Mucosa of stomach (tissue), 1 donor: ENCODE results near the gene IL18.
"Not testable (repeated sequence)": the region's sequence is repeated elsewhere in the genome, so short reads cannot be mapped to it uniquely, and the experiment has no call there.

Source experiments
- H3K27me3 ChIP-seq: one replicate; pipeline ENCODE4 v1.7.0; 2013; ENCODE audit warnings: mild to moderate bottlenecking, low read length; ENCODE audit not compliant: control insufficient read depth, insufficient read depth
- H3K36me3 ChIP-seq: one replicate; pipeline ENCODE4 v1.7.0; 2013; ENCODE audit warnings: low read length; ENCODE audit not compliant: control insufficient read depth, insufficient read depth
- H3K4me1 ChIP-seq: one replicate; pipeline ENCODE4 v1.7.0; 2013; ENCODE audit warnings: mild to moderate bottlenecking, low read length; ENCODE audit not compliant: control insufficient read depth, insufficient read depth
- H3K4me3 ChIP-seq: one replicate; pipeline ENCODE4 v1.7.0; 2013; ENCODE audit warnings: low read length
- H3K9ac ChIP-seq: one replicate; pipeline ENCODE4 v1.7.0; 2013; ENCODE audit warnings: mild to moderate bottlenecking, low read length, moderate library complexity
- H3K9me3 ChIP-seq: one replicate; pipeline ENCODE4 v1.7.0; 2013; ENCODE audit warnings: mild to moderate bottlenecking, low read length, moderate library complexity; ENCODE audit not compliant: control insufficient read depth
- donor health status: Pancreatic carcinoma.

Gene IL18

GRCh38 chr11:112166562-112166961 lies 2.7 kb upstream of the IL18 start:
- Histone ChIP-seq H3K27me3 (no peaks in the 10 kb centered on the region), H3K4me1 (peaks cover 11% of the 10 kb centered on the region), H3K9ac (no peak overlapping the region), H3K9me3 (no peaks in the 10 kb centered on the region), H3K4me3 (no peak overlapping the region), H3K36me3 (no peaks in the 10 kb centered on the region)

GRCh38 chr11:112165049-112165448 lies 1.2 kb upstream of the IL18 start:
- Histone ChIP-seq H3K27me3 (no peaks in the 10 kb centered on the region), H3K9me3 (no peaks in the 10 kb centered on the region), H3K9ac (no peak overlapping the region), H3K36me3 (no peaks in the 10 kb centered on the region), H3K4me3 (no peak overlapping the region), H3K4me1 (peaks cover 11% of the 10 kb centered on the region)

DNA sequence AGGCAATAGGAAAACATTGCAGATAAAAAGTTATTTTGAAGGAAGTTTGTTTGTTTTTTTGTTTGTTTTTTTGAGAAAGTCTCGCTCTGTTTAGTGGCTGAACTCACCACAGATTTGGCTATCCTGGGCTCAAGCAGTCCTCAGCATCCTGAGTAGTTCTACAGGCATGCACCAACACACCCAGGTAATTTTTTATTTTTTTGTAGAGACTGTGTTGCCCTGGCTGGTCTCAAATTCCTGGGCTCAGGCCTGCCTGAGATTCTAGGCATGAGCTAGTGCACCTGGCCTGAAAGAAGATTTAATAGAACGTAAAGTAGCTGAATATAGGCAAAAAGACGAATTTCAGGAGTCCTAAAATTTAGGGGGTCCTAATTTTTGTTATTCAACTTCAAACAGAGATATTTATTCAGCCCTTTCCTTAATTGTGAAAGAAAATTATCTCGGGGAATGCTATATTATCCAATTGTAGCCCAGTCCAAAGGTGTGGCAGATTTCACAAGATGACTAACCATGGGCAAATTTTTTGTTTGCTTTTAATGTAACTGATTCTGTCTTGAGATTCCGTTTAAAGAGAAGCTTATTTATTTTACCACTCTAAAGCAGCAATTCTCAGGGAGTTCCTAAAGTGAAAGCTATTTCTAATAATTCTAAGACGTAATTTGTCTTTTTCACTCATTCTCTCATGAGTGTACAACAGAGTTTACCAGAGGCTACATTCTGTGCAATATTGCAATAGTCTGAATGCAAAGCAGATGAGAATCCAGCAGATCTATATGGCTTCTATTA lies 940 bp downstream of the IL18 start:
- no peaks in the 10 kb centered on the region for H3K9me3 ChIP-seq
- H3K27me3 ChIP-seq: no peaks in the 10 kb centered on the region
- peaks cover 11% of the 10 kb centered on the region for H3K4me1 ChIP-seq
- H3K4me3 ChIP-seq: no peak overlapping the region
- no peaks in the 10 kb centered on the region for H3K36me3 ChIP-seq
- H3K9ac ChIP-seq: no peak overlapping the region

DNA sequence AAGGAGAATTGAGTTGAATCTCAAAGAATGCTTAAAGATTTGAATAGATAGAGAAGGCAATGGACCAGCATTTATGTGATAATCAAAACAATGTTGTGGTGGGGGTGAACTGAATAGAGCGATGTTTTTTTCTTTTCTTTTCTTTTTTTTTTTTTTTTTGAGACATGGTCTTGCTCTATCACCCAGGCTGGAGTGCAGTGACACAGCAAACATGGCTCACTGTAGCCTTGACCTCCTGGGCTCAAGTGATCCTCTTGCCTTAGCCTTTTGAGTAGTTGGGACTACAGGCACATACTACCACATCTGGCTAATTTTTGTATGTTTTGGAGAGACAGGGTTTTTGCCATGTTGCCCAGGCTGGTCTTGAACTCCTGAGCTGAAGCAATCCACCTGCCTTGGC lies 1.7 kb downstream of the IL18 start:
- not testable (repeated sequence) for H3K9ac ChIP-seq, H3K36me3 ChIP-seq, H3K4me3 ChIP-seq, H3K9me3 ChIP-seq, H3K27me3 ChIP-seq
- H3K4me1 ChIP-seq: peaks cover 18% of the 10 kb centered on the region

GRCh38 chr11:112161012-112161411 lies 2.9 kb downstream of the IL18 start:
- Histone ChIP-seq H3K4me1 (peaks cover 14% of the 10 kb centered on the region), H3K27me3 (no peaks in the 10 kb centered on the region), H3K9me3 (no peaks in the 10 kb centered on the region), H3K9ac (no peak overlapping the region), H3K36me3 (no peaks in the 10 kb centered on the region), H3K4me3 (no peak overlapping the region)

DNA sequence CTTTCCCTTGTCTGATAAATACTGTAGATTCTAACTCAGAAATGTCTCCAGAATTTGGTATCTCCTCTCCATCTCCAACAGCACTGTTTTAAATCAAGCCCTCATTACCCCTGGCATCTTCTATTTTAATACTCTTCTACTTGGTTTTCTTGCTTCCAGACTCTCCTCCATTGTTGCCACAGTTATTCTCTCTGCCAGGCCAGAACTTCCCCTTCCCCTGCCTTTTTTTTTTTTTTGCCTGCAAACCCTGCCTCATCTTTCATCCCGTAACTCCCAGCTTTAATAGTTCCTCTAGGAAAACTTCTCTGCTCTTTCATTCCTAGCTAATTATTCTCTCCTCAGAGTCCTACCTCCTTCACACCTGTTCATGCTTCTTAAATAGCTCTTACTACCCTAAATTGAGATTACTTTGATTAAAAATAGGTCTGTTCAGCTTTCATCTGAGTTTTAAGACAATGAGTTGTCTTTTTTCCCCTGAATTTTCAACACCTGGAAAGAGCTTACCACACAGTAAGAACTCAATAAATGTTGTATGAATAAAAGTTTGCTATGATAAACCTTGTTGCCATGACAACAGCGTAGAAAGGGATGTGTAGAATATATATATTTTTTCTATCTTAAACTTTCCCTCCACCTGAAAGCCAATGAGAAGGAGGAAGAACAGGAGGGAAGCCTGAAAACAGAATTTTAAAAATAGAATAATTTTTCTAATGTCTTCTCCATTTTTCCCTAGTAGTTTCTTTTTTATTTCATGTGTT lies 3.6 kb downstream of the IL18 start:
- Histone ChIP-seq H3K36me3 (no peaks in the 10 kb centered on the region), H3K9me3 (no peaks in the 10 kb centered on the region), H3K27me3 (no peaks in the 10 kb centered on the region), H3K4me1 (peaks cover 14% of the 10 kb centered on the region), H3K4me3 (no peak overlapping the region), H3K9ac (no peak overlapping the region)

DNA sequence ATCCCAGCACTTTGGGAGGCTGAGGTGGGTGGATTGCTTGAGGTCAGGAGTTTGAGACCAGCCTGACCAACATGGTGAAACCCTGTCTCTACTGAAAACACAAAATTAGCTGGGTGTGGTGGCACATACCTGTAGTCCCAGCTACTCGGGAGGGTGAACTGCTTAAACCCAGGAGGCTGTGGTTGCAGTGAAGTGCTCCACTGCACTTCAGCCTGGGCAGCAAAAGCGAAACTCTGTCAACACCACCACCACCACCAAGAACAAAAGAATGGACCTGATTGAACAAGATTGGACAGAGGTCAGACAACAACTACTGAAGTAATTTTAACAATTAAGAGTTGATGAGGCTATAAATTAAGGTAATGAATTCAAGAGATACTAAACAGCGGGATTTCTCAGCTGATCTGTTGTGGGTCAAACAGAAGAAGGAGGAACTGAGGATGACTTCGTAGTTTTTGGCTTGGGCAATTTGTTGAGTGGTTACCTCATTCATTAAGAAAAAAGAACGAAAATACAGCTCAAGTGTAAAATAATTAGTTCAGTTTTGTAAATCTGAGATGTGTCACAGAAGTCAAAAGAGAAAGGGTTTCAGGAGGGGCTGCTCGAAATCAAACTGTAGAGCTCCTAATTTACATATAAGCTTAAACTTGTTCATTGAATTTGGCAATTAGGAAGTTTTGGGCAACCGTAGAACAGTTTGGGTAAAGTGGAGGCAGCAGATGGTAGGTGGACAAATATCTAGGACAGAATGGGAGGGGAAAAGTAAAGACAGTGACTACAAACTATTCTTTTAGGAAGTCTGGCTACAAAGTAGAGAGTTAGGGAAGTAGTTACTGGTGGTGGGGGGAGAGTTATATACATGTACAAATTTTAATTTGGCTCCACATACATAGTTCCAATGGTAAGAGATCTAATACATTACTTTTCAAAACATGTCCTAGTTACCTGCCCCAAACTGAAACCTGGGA lies 4.5 kb downstream of the IL18 start:
- H3K9me3 ChIP-seq: no peaks in the 10 kb centered on the region
- H3K4me3 ChIP-seq: no peak overlapping the region

GRCh38 chr11:112156956-112157766 lies 6.7 kb downstream of the IL18 start:
- Histone ChIP-seq H3K9me3 (no peaks in the 10 kb centered on the region), H3K36me3 (no peaks in the 10 kb centered on the region), H3K27me3 (no peaks in the 10 kb centered on the region), H3K4me1 (peaks cover 8% of the 10 kb centered on the region), H3K9ac (no peak overlapping the region), H3K4me3 (no peak overlapping the region)

More for the DNA sequence above, 4.5 kb downstream of the IL18 start:
- no peak overlapping the region for H3K9ac ChIP-seq
- no peaks in the 10 kb centered on the region for H3K27me3 ChIP-seq
- H3K4me1 ChIP-seq: peaks cover 14% of the 10 kb centered on the region
- H3K36me3 ChIP-seq: no peaks in the 10 kb centered on the region

DNA sequence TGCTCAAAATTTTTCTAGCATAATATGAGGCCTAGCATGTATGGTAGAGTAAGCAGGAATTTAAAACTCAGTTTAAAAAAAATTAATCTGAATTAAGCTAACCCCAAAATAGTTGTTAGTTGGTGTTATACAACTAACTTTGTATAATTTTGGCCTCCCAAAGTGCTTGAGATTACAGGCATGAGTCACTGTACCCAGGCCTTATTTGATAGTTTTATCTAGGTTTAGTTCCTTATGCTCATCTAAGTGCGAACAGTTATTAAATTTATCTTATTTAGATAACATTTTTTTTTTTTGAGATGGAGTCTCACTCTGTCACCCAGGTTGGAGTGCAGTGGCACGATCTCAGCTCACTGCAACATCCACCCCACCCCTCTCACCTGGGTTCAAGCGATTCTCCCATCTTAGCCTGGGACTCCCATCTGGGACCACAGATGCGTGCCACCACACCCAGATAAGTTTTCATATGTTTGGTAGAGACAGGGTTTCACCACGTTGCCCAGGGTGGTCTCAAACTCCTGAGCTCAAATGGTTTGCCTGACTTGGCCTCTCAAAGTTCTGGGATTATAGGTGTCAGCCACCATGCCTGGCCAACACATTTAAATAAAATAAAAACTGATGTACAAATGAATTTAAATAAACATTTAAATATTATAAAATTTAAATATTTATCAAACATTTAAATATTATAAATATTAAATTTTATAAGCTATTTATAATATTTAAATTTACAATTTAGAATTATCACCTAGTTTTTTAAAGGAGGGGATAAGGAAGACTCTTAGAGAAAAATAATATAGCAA lies 7.5 kb downstream of the IL18 start:
- no peaks in the 10 kb centered on the region for H3K36me3 ChIP-seq

GRCh38 chr11:112150517-112150916 lies 13.4 kb downstream of the IL18 start:
- no peaks in the 10 kb centered on the region for H3K4me1 ChIP-seq
- H3K9ac ChIP-seq: no peak overlapping the region

More for the DNA sequence above, 7.5 kb downstream of the IL18 start:
- Histone ChIP-seq H3K9ac (no peak overlapping the region), H3K4me1 (peaks cover 8% of the 10 kb centered on the region), H3K4me3 (no peak overlapping the region), H3K27me3 (no peaks in the 10 kb centered on the region), H3K9me3 (no peaks in the 10 kb centered on the region)

More at GRCh38 chr11:112150517-112150916, 13.4 kb downstream of the IL18 start:
- Histone ChIP-seq H3K36me3 (no peaks in the 10 kb centered on the region), H3K27me3 (no peaks in the 10 kb centered on the region), H3K9me3 (no peaks in the 10 kb centered on the region), H3K4me3 (no peak overlapping the region)
